ENCODE results near the gene CFDP1.

GRCh38 chr16:75420987-75421819 lies 12.1 kb downstream of the CFDP1 start:
- TF ChIP-seq CTCF (conservative IDR thresholded peaks at IDR 0.05; ENCODE audit: low read depth, low read length) (no peak), EZH2 (IDR thresholded peaks at IDR 0.05; ENCODE audit: borderline replicate concordance, low read depth, low read length, poor library complexity, severe bottlenecking) (no peak)
